Fibroblast of lung (primary cell): ENCODE data around the gene GPR156. TPM values are rescaled to one million over a fixed set of nuclear protein-coding genes. Genes with fewer than 3 reads are reported as not detected.

ENCODE experiments used
- DNase-seq, 2 donors: peaks; one replicate each; pipeline versions ENCODE4 v3.0.0 to v3.0.0-alpha.2; 2010; ENCODE audit warnings: low read depth in 2 of 2
- H2AFZ ChIP-seq: 2 replicates; pipeline ENCODE4 v1.5.1; 2012; ENCODE audit warnings: low read length, control low read depth, inconsistent platforms
- H3K27ac ChIP-seq: 2 replicates; pipeline ENCODE4 v1.5.1; 2011; ENCODE audit warnings: low read length, control low read depth; ENCODE audit not compliant: insufficient read depth
- H3K27me3 ChIP-seq: 2 replicates; pipeline ENCODE4 v1.5.1; 2011; ENCODE audit warnings: mild to moderate bottlenecking, low read length; ENCODE audit not compliant: control insufficient read depth, insufficient read depth
- H3K36me3 ChIP-seq: 2 replicates; pipeline ENCODE4 v1.5.1; 2011; ENCODE audit warnings: low read length; ENCODE audit not compliant: control insufficient read depth, insufficient read depth
- H3K4me1 ChIP-seq: 2 replicates; pipeline ENCODE4 v1.5.1; 2011; ENCODE audit warnings: low read length; ENCODE audit not compliant: control insufficient read depth, insufficient read depth; ENCODE audit errors: extremely low read depth
- H3K4me2 ChIP-seq: 2 replicates; pipeline ENCODE4 v1.5.1; 2011; ENCODE audit warnings: low read length, control low read depth; ENCODE audit not compliant: insufficient read depth; ENCODE audit errors: extremely low read depth
- H3K4me3 ChIP-seq, 4 experiments: fragments of 200-600 bp in 1 of 4; sonication (generic) in 1 of 4; replicated peaks in 1 of 4; 2 replicates each; pipeline ENCODE4 v1.5.1; 2011 to 2016; ENCODE audit warnings: low read length in 4 of 4, low read depth in 3 of 4, mild to moderate bottlenecking in 3 of 4, control low read depth in 2 of 4, inconsistent platforms in 1 of 4, mixed read lengths in 1 of 4; ENCODE audit not compliant: insufficient read depth in 1 of 4; ENCODE audit errors: control extremely low read depth in 1 of 4
- H3K79me2 ChIP-seq: 2 replicates; pipeline ENCODE4 v1.5.1; 2012; ENCODE audit warnings: mild to moderate bottlenecking, low read length, inconsistent platforms; ENCODE audit not compliant: control insufficient read depth, insufficient read depth
- H3K9ac ChIP-seq: 2 replicates; pipeline ENCODE4 v1.5.1; 2011; ENCODE audit warnings: mild to moderate bottlenecking, low read length, control low read depth; ENCODE audit not compliant: insufficient read depth
- H3K9me3 ChIP-seq: 2 replicates; pipeline ENCODE4 v1.5.1; 2012; ENCODE audit warnings: low read depth, low read length; ENCODE audit not compliant: control insufficient read depth, insufficient read depth
- H4K20me1 ChIP-seq: 2 replicates; pipeline ENCODE4 v1.5.1; 2011; ENCODE audit warnings: low read length; ENCODE audit not compliant: control insufficient read depth, insufficient read depth; ENCODE audit errors: extremely low read depth
- EZH2 ChIP-seq: IDR thresholded peaks from 2 replicates; pipeline ENCODE4 v1.5.1; 2012; ENCODE audit warnings: low read length, control low read depth, mild to moderate bottlenecking; ENCODE audit errors: missing control alignments
- polyA plus RNA-seq, 2 donors: library from polyadenylated mRNA; depleted of rRNA in 1 of 2; stranded (reverse) in 1 of 2; unstranded in 1 of 2; fragments of >200 nt; gene quantifications; 2 replicates each; pipeline ENCODE4 v1.2.1, GENCODE V29; 2011 to 2012; ENCODE audit warnings: missing spikeins in 1 of 2
- total RNA-seq: library from RNA; depleted of rRNA; stranded (reverse); fragments of >200 nt; gene quantifications from 2 replicates; pipeline ENCODE4 v1.2.1, GENCODE V29; 2014
- TF ChIP-seq, protein P1 (sequence below), 2 donors: IDR thresholded peaks in 1 of 2; conservative IDR thresholded peaks in 1 of 2; 1 replicate in 1 of 2; 2 replicates in 1 of 2; pipeline ENCODE4 v1.5.1; 2011 to 2012; ENCODE audit warnings: low read length in 2 of 2, control low read depth in 1 of 2, inconsistent platforms in 1 of 2, low read depth in 1 of 2, mild to moderate bottlenecking in 1 of 2

GPR156 gene
- total and polyA plus RNA-seq, 2 donors (not counting 1 experiment from before 2014, with no cell fraction given), result 0.33 to 0.42 TPM

GRCh38 chr3:120148187-120148949, 136.7 kb downstream of the GPR156 start:
- Histone ChIP-seq H3K79me2 (no peaks in the 10 kb centered on the region), H2AFZ (no peak overlapping the region), H3K4me2 (no peak overlapping the region), H3K27ac (no peak overlapping the region), H3K4me1 (peaks cover 6% of the 10 kb centered on the region), H3K9me3 (no peaks in the 10 kb centered on the region), H3K9ac (no peak overlapping the region), H3K36me3 (no peaks in the 10 kb centered on the region), H4K20me1 (no peaks in the 10 kb centered on the region), H3K27me3 (no peaks in the 10 kb centered on the region), H3K4me3 (no peak overlapping the region)
- DNase-seq, result no peak
- TF ChIP-seq, protein P1, sequence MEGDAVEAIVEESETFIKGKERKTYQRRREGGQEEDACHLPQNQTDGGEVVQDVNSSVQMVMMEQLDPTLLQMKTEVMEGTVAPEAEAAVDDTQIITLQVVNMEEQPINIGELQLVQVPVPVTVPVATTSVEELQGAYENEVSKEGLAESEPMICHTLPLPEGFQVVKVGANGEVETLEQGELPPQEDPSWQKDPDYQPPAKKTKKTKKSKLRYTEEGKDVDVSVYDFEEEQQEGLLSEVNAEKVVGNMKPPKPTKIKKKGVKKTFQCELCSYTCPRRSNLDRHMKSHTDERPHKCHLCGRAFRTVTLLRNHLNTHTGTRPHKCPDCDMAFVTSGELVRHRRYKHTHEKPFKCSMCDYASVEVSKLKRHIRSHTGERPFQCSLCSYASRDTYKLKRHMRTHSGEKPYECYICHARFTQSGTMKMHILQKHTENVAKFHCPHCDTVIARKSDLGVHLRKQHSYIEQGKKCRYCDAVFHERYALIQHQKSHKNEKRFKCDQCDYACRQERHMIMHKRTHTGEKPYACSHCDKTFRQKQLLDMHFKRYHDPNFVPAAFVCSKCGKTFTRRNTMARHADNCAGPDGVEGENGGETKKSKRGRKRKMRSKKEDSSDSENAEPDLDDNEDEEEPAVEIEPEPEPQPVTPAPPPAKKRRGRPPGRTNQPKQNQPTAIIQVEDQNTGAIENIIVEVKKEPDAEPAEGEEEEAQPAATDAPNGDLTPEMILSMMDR (conservative IDR thresholded peaks at IDR 0.05 in 1 of 2, IDR thresholded peaks at IDR 0.05 in 1 of 2; ENCODE audit: low read depth in 1 of 2, low read length in 2 of 2), result no peak
- no peak for TF ChIP-seq EZH2

DNA sequence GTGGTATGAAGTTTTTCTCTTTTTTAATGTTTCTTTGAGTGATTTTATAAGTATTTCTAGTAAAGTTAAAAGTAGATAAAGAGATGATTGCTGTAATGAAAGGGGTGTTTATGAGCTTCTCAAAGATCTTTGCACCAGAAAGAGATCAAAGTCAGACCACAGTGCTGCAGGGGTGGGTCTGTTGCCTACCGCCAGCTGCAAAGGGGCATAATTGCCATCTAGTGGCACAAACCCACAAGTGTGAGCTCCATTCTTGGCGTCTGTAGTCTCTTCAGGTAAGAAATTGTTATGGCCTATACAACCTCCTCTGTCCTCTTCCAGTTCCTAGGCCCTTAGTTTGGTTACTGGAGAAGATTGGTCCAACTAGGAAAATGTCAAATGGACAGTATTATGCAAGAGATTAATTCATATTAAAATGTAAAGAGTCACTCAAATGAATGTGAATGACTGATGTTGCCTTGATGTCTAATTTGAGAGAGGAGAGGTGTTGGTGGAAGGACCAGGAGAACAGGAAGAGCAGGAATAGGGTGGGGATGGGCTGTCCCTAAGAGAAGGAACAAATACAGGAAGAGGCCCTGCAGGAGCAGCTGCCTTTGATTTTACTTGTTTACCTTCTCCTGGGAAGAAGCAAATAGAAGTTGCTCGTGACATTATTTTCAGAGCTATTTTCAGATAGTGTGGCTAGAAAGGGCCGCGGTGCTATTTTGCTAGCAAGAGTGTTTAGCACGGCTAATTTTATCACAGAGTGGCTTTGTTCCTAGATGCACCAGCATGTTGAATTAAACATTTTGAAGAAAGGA, 137.8 kb downstream of the GPR156 start:
- Histone ChIP-seq H3K27me3 (no peaks in the 10 kb centered on the region), H3K9ac (no peak overlapping the region), H3K4me2 (no peak overlapping the region)

More for the DNA sequence above, 137.8 kb downstream of the GPR156 start:
- Histone ChIP-seq H3K4me1 (peaks cover 2% of the 10 kb centered on the region), H3K9me3 (no peaks in the 10 kb centered on the region), H3K36me3 (no peaks in the 10 kb centered on the region), H2AFZ (no peak overlapping the region), H3K27ac (no peak overlapping the region), H3K79me2 (no peaks in the 10 kb centered on the region), H3K4me3 (no peak overlapping the region), H4K20me1 (no peaks in the 10 kb centered on the region)
- DNase-seq, result no peak
- TF ChIP-seq, protein P1 (conservative IDR thresholded peaks at IDR 0.05 in 1 of 2, IDR thresholded peaks at IDR 0.05 in 1 of 2; ENCODE audit: low read depth in 1 of 2, low read length in 2 of 2), result no peak
- TF ChIP-seq EZH2, result no peak
